Upper lobe of left lung (tissue), 6 donors: ENCODE measurements around the gene TRAPPC5. TPM values are rescaled to one million over a fixed set of nuclear protein-coding genes. Genes with fewer than 3 reads are reported as not detected.

Experiments
- ATAC-seq, 2 donors: fragments of 200-7000 bp; cut with Tn5 transposase; one replicate each; pipeline ENCODE4 v1.9.1; 2022; ENCODE audit warnings: mild to moderate bottlenecking in 2 of 2, moderate library complexity in 2 of 2; ENCODE audit not compliant: low FRiP score in 2 of 2
- DNase-seq, 2 donors: peaks; one replicate each; pipeline ENCODE4 v3.0.0-alpha.2; 2019 to 2020
- H3K27ac ChIP-seq, 4 donors: fragments of 200-600 bp; sonication (generic); one replicate each; pipeline ENCODE4 v1.5.1; 2016 to 2019
- H3K27me3 ChIP-seq, 4 donors: fragments of 200-600 bp; sonication (generic); one replicate each; pipeline ENCODE4 v1.5.1; 2017 to 2019
- H3K36me3 ChIP-seq, 4 donors: fragments of 200-600 bp; sonication (generic); one replicate each; pipeline ENCODE4 v1.5.1; 2016 to 2019
- H3K4me1 ChIP-seq, 4 donors: fragments of 200-600 bp; sonication (generic); one replicate each; pipeline ENCODE4 v1.5.1; 2018 to 2019
- H3K4me3 ChIP-seq, 4 donors: fragments of 200-600 bp; sonication (generic); one replicate each; pipeline ENCODE4 v1.5.1; 2017 to 2019; ENCODE audit warnings: mild to moderate bottlenecking in 2 of 4, moderate library complexity in 1 of 4
- H3K9me3 ChIP-seq, 4 donors: fragments of 200-600 bp; sonication (generic); one replicate each; pipeline ENCODE4 v1.5.1; 2018 to 2019
- CTCF ChIP-seq, 6 experiments: fragments of 450-650 bp in 4 of 6; fragments of 200-600 bp in 2 of 6; sonication (generic) in 2 of 6; IDR thresholded peaks; one replicate each; pipeline ENCODE4 v1.5.1; 2016 to 2019; ENCODE audit warnings: antibody characterized with exemption in 6 of 6
- EP300 ChIP-seq, 4 donors: sonication (generic); formaldehyde crosslinking; IDR thresholded peaks; one replicate each; pipeline ENCODE4 v1.5.1; 2017; ENCODE audit warnings: antibody characterized with exemption in 4 of 4, control low read depth in 2 of 4
- POLR2A ChIP-seq, 4 donors: fragments of 450-650 bp; IDR thresholded peaks; one replicate each; pipeline ENCODE4 v1.5.1; 2016 to 2017; ENCODE audit warnings: antibody characterized with exemption in 4 of 4, mild to moderate bottlenecking in 2 of 4
- POLR2AphosphoS5 ChIP-seq, 2 donors: sonication (generic); formaldehyde crosslinking; IDR thresholded peaks; one replicate each; pipeline ENCODE4 v1.5.1; 2017; ENCODE audit warnings: antibody characterized with exemption in 2 of 2
- WGBS, 2 donors: methylation state at CpG; one replicate each; pipeline ENCODE4 v1.1.5; 2017 to 2018; 5-methylcytosine and 5-hydroxymethylcytosine counted together
- total RNA-seq, 6 donors: library from RNA; depleted of rRNA in 4 of 6; stranded (reverse); fragments of >200 nt in 4 of 6; gene quantifications; one replicate each; pipeline versions ENCODE4 v1.1.0 to v1.2.1, GENCODE V29; 2016 to 2021
- donor health status: DM: no; HTN: no; CAD: no; lungs with moderate emphysema.
- donor health status: DM: no; HTN: yes; CAD: no; lungs with severe emphysema.

The TRAPPC5 gene
- total RNA-seq, 6 donors from 2014 or later: 33.9 to 105 (median 52.0) TPM

- 4% methylated on average over 26 to 28 of the region's 28 CpGs for WGBS, 2 donors
Measured at GRCh38 chr19:7652061-7652641, 28.5 kb upstream of the TRAPPC5 start.

GRCh38 chr19:7654401-7654800, 26.2 kb upstream of the TRAPPC5 start:
- no peak for ATAC-seq
- Histone ChIP-seq H3K27me3 (no peaks in the 10 kb centered on the region), H3K4me1 (peaks cover 4 to 30% (median 21%) of the 10 kb centered on the region in 4 donors), H3K4me3 (no peak overlapping the region), H3K36me3 (no peaks in the 10 kb centered on the region), H3K27ac (peak overlapping the region in 2 of 4 donors; percentile 6 to 88), H3K9me3 (no peaks in the 10 kb centered on the region)
- DNase-seq: no peak
- 64 to 80% methylated on average over 8 of the region's 8 CpGs for WGBS, 2 donors
- no peak for TF ChIP-seq EP300 (IDR thresholded peaks at IDR 0.05)
- TF ChIP-seq POLR2A (IDR thresholded peaks at IDR 0.05): no peak
- TF ChIP-seq CTCF (IDR thresholded peaks at IDR 0.05): no peak
- no peak for TF ChIP-seq POLR2AphosphoS5 (IDR thresholded peaks at IDR 0.05)

More at GRCh38 chr19:7652061-7652641, 28.5 kb upstream of the TRAPPC5 start:
- Histone ChIP-seq H3K4me3 (peak overlapping the region in 3 of 4 donors; percentile 7 to 30 (median 18)), H3K9me3 (no peaks in the 10 kb centered on the region), H3K27ac (peak overlapping the region; percentile 34 to 87 (median 64)), H3K36me3 (peaks cover 0 to 1% (median 0%) of the 10 kb centered on the region in 4 donors), H3K4me1 (peaks cover 4 to 19% (median 12%) of the 10 kb centered on the region in 4 donors), H3K27me3 (no peaks in the 10 kb centered on the region)
- peak; percentile 94 to 99 (median 96) for TF ChIP-seq CTCF (IDR thresholded peaks at IDR 0.05)
- peak in 1 of 4 donors; percentile 59 for TF ChIP-seq EP300 (IDR thresholded peaks at IDR 0.05)
- TF ChIP-seq POLR2A (IDR thresholded peaks at IDR 0.05): peak in 1 of 4 donors; percentile 26
- TF ChIP-seq POLR2AphosphoS5 (IDR thresholded peaks at IDR 0.05): peak; percentile 43 to 66
- peak; percentile 95 to 98 for DNase-seq
- ATAC-seq: peak; percentile 85 to 89

- no peaks in the 10 kb centered on the region for H3K36me3 ChIP-seq
- no peaks in the 10 kb centered on the region for H3K9me3 ChIP-seq
- no peak overlapping the region for H3K4me3 ChIP-seq
- peak overlapping the region; percentile 72 to 88 (median 85) for H3K27ac ChIP-seq
- DNase-seq (peak in 1 of 2 donors; percentile 64), ATAC-seq (peak in 1 of 2 donors; percentile 48)
- WGBS, 2 donors: 51 to 60% methylated on average over 8 of the region's 8 CpGs
- peaks cover 4 to 30% (median 21%) of the 10 kb centered on the region in 4 donors for H3K4me1 ChIP-seq
- no peaks in the 10 kb centered on the region for H3K27me3 ChIP-seq
- TF ChIP-seq CTCF (IDR thresholded peaks at IDR 0.05): no peak
- peak; percentile 27 to 36 for TF ChIP-seq POLR2AphosphoS5 (IDR thresholded peaks at IDR 0.05)
- TF ChIP-seq POLR2A (IDR thresholded peaks at IDR 0.05): peak in 1 of 4 donors; percentile 49
Measured at GRCh38 chr19:7655581-7655980, 25.1 kb upstream of the TRAPPC5 start.

DNA sequence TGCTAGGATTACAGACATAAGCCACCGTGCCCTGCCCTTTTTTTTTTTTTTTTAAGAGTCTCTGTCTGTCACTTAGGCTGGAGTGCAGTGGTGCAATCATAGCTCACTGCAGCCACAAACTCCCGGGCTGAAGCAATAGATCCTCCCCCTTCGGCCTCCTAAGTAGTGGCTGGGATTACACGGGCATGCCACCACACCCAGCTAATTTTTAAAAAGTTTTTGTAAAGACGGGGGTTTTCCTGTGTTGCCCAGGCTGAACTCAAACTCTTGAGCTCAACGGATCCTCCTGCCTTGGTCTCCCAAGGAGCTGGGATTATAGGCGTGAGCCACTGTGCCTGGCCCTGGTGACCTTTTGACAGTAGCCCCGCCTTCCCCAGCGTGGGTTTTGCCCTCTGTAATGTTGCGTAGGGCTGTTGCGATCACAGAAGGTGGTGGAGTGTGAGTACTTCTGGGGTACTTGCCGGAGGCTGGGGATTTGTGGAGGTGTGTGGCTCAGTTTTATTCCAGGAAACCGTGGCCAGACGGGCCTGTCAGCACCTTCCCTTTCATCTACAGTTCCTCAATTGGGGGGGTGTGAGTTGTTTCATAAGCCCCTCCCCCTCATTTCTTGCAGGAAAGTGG, 23.4 kb upstream of the TRAPPC5 start:
- Histone ChIP-seq H3K27ac (peak overlapping the region; percentile 72 to 88 (median 85)), H3K27me3 (no peaks in the 10 kb centered on the region), H3K36me3 (no peaks in the 10 kb centered on the region), H3K4me1 (peaks cover 3 to 28% (median 17%) of the 10 kb centered on the region in 4 donors), H3K4me3 (no peak overlapping the region), H3K9me3 (no peaks in the 10 kb centered on the region)
- no peak for TF ChIP-seq EP300 (IDR thresholded peaks at IDR 0.05)
- no peak for TF ChIP-seq POLR2AphosphoS5 (IDR thresholded peaks at IDR 0.05)
- no peak for TF ChIP-seq POLR2A (IDR thresholded peaks at IDR 0.05)
- TF ChIP-seq CTCF (IDR thresholded peaks at IDR 0.05): no peak
- WGBS, 2 donors: 20 to 28% methylated on average over 11 to 14 of the region's 14 CpGs
- DNase-seq (peak in 1 of 2 donors; percentile 87), ATAC-seq (peak; percentile 79 to 89)
